SKM-1 (cell line): ENCODE results near the gene GSTO1.

Experiments used
- DNase-seq: peaks from one replicate; lab custom pipeline; 2025; ENCODE audit not compliant: unreplicated experiment; lab: John Stamatoyannopoulos, UW

GSTO1 gene

DNA sequence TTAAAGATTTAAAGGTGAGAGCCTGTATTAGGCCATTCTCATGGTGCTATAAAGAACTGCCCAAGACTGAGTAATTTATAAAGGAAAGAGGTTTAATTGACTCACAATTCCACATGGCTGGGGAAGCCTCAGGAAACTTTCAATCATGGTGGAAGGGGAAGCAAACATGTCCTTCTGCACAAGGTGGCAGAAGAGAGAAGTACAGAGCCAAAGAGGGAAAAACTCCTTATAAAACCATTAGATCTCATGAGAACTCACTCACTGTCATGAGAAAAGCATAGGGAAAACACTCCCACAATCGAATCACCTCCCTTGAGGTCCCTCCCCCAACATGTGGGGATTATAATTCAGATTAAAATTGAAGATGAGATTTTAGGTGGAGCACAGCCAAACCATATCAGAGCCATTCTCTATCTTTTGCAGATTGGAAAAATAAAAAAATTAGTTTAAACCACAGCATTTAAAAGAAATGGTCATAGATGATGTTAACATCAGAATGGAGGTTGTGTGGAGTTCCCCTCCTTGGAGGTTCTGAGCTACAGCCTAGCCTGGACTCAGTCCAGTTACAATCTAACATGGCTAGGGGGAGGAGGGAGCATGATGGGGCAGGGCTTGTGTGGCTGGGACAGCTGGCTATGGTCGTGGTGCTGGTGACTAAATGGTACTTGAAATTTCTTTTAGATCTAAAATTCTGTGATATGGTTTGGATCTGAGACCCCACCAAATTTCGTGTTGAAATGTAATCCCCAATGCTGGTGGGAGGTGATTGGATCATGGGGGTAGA, 47.4 kb downstream of the GSTO1 start:
- no peak for DNase-seq

DNA sequence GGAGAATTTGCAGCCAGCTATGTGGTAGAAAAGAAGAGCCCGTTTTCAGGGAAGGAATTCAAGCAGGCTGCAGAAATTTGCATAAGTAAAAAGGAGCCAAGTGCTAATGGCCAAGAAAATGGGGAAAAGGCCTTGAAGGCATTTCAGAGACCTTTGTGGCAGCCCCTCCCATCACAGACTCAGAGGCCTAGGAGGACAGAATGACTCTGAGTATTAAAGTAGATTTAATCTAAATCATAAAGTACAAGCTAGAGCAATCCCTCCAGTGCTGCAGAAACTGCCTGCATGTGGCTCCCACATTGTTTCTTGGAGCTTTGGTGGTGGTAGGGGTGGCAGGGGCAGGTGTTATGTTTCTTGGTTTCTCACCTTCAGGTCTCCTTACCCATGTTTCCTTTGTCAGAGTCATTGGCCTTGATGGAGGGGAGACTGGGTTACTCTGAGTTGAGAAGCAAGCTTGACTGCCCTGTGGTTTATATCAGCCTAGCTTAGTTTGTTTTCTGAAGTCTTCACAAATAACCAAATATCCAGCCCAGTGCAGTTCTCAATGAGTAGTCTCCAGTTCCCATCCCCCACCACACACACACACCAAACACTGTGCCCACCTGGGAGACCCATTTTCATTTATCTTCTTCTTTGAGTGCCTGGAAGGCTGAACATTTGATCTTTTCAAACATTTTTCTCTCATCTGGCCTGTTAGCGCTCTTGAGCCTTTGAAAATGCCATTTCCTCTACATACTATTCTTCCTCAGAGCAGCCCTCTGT, 49.1 kb downstream of the GSTO1 start:
- DNase-seq = no peak

DNA sequence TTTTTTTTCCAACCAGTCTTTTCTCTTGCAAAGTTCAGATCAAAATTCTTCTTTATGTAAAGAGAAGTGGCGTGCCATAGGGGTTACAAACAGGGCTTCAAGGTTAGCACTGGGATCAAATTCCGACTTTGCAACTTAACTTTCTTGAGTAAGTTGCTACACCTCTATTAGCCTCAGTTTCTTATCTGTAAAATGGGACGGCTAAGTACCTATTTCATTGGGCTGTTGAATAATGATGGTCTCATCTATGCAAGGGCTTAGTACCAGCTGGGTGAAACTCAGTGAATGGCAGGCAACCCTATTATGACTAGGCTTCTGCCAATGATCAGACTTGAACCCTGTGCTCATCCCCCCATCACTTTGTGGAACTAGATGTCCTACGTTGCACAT, 49.7 kb downstream of the GSTO1 start:
- no peak for DNase-seq

DNA sequence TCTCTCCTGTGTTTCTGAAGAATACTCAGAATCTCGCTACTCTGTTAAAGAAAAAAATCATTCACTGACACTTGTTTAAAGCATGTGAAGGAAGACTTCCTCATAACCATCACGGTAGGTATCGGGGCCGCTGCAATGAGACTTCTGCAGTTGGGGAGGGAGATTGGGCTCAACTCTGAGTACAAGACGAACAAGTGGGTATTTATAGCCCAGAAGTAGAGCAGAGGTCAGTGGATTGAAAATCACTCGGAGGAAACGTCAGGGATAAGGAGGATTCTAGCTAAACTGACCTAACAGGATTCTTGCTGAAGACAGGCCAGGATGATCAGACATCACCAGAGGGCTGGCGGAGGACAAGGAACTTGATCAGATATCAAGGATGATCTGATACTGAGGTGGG, 50.2 kb downstream of the GSTO1 start:
- DNase-seq = no peak

- DNase-seq = no peak
These were observed 52.2 kb downstream of the GSTO1 start for GRCh38 chr10:104306897-104307296.

- DNase-seq = no peak
These were observed 53.1 kb downstream of the GSTO1 start for GRCh38 chr10:104307576-104308438.

GRCh38 chr10:104308439-104308903, 53.8 kb downstream of the GSTO1 start:
- DNase-seq = no peak

DNA sequence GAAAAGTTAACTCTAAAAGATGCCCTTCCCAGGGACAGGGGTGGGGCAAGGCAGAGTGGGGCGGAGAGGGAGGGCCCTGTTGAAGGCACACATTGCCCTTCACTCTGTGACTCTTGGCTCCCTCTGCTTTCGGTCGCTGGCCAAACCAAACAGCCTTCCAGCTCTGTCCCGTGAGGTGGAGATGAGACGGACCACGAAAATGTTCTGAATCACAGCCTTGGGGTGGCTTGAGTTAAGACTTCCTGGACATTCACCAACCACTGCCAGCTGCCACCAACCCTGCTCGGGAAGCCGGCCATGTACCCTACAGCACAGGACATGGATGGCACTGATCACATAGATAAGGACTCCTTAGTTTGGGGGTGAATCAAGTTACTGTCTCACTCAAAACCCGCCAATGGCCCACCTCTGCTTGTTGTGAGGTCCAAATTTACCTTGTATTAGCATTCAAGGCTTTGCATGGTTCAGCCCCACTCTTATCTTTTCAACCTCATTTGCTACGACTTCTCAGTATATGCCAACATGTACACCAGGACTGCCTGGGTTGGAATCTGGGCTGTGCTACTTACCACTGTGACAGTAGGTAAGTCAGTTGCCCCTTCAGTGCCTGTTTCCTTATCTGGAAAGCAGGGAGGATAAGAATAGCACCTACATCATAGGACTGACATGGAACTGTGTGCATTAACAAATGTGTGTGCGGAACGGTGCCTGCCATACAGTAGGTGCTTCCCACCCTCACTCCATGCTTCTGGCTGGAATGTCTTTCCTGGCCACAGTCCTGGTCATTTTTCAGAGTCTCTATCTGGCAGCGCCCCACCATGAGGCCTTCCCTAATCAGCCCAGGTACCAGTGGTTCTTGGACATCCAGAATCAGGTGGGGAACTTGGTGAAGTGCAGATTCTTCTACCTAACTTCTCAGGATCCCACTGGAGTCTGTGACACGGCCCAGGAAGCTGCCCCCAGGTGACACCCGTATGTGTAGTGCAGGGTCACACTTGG, 55.6 kb downstream of the GSTO1 start:
- DNase-seq = no peak

DNA sequence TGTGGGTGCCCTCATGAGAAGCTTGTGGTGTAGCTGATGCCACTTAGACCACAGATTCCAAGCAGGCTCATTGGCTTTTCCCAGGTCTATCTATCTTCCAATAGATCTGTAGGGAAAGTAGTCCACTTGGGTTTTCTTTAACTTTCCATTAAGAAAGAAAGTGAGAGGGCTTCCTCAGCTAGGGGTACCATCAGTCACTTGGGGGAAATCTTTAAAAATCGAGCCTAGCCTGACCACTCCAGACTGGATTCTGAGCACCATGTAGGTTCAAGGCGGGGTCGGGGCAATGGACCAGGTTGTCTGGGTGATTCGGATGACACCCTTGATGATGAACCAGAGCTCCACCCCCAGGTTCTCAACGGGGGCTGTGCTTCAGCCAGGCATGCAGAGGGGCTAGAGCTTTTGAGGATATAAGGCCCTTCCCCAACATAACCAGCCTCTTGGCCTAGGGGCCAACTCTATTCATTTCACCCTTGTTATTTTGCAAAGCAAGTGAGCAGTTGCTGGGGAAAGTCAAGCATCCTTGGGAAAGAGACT, 56.6 kb downstream of the GSTO1 start:
- DNase-seq = no peak

GRCh38 chr10:104314591-104315485, 60.1 kb downstream of the GSTO1 start:
- DNase-seq = no peak

DNA sequence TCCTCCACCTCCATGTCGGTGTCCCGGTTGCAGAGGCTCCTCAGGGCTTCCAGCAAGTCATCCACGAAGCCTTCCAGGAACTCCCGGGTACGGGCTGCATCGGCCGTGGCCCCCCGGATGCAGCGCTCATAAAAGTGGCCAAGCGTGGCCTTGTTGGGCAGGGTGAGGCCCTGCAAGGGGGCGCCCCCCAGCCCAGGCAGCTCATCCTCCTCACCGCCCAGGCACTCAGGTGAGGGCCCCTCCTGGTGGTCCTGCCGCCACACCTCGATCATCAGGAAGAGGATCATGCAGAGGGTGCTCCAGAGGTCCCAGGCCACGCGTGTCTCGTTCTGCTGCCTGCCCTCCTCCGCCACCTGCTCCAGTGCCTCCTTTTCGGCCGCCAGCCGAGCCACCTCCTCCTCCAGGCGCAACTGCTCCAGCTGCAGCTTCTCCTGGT, 60.8 kb downstream of the GSTO1 start:
- no peak for DNase-seq

DNA sequence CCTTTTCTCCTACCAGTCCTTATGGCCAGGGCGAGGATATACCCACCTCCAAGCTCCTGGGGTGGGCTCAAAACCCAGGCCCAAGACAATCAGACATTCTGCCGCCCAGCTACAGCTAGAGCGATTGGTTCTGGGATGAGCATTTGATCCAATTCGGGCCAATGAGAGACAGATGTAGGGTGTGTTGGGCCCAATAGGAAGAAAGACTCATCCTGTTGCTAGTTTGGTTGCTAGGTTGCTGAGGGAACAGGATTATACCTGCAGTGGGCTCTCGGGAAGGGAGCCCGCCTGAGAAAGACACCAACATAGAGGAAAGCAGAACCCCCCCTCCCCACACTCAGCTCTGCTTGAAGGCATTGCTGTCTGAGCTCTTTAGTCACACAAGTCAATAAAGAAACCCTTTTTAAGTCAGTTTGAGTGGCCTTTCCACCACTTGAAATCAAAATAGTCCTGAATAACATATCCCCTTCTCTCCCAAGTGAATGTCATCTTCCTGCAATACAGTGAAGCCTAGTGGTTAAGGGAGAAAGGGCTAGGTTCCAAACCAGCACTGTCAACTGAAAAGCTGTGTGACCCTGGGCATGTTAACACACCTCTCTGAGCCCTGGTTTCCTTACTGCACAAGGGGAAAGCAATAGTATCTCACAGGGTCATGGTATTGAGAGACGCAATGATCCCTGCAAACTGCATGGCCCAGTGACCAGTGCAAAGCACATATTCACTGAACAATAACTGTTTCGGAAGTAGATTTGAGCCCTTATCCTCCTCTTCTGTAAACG, 61.8 kb downstream of the GSTO1 start:
- no peak for DNase-seq
